GM18517 (cell line): ENCODE results near the gene ZNF644.
A peak's percentile ranks its signal among the peaks of the same experiment; 100 is the strongest.

ENCODE experiments used
- ATAC-seq: cut with Tn5 transposase; IDR thresholded peaks from one replicate; pipeline ENCODE4 v1.9.1; 2021; ENCODE audit warnings: mild to moderate bottlenecking, moderate library complexity; ENCODE audit not compliant: unreplicated experiment

Gene ZNF644

GRCh38 chr1:91022518-91022929, 689 bp upstream of the ZNF644 start:
- peak; percentile 3 for ATAC-seq

- ATAC-seq = peak; percentile 19
These were observed 709 bp downstream of the ZNF644 start for GRCh38 chr1:91020967-91021685.

DNA sequence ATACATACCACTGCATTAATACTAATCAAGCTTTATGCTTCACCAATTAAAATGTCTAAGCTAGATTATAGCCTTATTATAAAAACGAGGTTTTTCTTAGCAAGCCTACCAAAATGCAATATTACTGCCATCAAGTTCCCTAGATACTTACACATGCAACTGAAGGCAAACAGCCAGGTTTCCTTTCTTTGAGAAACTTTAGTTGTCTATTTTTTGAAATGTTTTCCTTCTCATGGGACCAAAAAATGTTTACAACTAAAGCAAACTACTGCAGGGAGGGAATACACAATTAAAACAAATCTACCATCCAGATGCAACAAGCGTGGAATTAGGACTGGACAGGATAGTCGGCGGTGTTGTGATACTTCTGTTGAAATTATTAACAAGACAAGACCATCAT, 1.3 kb downstream of the ZNF644 start:
- no peak for ATAC-seq

GRCh38 chr1:91018006-91018405, 3.8 kb downstream of the ZNF644 start:
- no peak for ATAC-seq

DNA sequence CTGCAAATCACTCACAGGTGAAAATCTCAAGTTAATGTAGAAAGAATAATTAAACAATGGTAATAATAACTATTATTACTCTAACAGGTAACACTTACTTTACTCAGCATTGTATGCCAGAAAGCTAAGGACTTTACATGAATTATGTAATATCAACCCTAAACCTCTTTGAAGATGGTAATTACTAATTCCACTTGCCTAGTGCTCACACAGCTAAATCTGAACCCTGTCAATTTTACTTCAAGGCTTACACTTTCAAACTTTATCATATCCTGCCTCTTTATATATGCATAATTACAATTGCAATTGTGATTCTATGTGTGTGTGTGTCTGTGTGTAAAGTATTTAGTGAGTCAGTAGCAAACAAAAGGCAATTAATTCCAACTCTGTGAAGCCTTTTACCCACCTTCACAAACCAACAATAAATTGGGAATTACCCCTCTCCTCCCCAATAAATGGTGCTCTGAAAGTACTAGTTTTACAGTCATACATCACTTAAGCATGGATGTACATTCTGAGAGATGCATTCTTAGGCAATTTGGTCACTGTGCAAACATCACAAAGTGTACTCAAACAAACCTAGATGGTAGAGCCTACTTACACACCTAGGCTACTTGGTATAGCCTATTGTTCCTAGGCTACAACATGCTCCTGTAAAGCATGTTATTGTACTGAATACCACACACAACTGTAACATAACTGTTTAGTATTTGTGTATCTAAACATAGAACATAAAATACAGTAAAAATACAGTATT, 5.9 kb downstream of the ZNF644 start:
- no peak for ATAC-seq

DNA sequence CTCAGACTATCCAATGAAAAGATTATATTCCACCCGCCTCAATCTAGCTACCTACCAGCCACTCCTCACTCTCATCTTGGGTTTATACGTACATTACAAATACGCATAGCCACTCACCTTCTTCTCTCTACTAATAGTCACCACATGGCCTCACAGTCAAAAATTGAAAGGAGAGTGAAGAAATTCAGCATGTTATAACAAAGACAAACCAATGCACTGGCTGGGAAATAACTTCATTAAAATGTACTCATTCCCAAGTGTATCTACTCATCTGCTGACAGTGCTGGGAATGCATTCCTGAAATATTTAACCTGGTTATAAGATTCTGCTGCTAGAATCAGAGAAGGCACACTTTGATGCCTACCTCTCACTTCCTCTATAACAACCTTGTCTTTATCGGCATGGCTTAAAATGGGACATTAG, 6.5 kb downstream of the ZNF644 start:
- ATAC-seq = no peak

GRCh38 chr1:91014475-91014874, 7.4 kb downstream of the ZNF644 start:
- no peak for ATAC-seq

DNA sequence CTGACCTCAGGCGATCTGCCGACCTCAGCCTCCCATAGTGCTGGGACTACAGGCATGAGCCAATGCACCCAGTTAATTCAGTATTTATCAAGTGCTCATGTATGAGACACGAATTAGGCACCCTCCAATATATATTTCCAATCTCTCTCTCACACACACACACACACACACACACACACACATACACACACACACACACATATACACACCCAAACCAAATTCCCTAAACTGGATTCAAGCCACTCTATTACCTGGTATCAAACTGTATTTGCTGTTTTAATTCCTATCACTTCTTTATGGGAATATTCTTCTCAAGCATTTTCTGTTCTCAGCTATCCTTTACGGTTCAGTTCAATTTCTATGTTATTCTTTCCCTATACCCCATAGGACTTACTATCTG, 8.5 kb downstream of the ZNF644 start:
- no peak for ATAC-seq

DNA sequence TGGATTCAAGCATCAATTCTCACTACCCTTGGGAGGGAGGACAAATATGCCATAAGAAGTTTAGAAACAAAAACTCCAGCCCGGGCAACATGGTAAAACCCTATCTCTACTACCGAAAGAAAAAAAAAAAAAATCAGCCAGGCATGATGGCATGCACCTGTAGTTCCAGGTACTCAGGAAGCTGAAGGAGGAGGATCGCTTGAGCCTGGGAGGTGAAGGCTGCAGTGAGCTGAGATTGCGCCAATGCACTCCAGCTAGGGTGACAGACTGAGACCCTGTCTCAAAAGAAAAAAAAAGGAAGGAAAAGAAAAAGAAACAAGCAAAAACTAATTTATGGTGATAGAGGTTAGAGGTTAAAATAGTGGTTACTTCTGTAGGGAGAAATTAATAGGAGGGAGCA, 9.6 kb downstream of the ZNF644 start:
- no peak for ATAC-seq

DNA sequence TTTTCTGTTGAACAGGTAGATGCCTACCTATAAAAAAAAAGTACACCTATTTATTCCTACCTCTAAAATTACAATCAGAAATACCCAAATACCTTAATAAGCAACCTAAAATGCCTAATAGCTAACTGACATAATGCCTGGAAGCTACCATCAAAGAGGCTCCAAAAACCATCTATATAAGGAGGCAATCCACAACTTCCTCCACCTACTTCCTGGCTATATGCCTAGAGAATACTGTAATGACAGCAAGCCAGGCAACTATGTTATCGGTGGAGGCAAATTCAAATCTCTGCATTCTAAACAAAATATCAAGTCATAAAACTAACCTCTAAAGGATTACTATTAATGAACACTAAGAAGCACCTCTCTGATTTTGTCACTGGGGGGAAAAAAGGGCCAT, 10.1 kb downstream of the ZNF644 start:
- no peak for ATAC-seq

DNA sequence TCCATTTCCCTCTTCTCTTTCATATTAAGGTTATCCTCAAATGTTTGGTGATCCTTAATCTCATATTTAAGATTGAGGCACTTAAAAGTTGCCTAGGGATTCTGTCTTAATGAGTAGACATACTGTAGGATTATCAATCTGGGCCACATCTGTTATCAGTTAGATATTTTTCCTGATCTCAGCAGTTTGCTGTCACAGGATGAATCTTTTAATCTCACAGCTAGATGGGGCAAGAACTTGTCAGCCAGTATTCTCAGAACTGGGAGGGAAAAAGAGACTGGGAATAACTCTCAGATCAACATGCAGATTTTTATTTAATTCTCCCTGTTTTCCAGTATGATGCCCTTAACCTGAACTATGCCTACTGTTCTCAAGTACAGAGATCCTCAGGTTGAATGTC, 14.0 kb downstream of the ZNF644 start:
- no peak for ATAC-seq

DNA sequence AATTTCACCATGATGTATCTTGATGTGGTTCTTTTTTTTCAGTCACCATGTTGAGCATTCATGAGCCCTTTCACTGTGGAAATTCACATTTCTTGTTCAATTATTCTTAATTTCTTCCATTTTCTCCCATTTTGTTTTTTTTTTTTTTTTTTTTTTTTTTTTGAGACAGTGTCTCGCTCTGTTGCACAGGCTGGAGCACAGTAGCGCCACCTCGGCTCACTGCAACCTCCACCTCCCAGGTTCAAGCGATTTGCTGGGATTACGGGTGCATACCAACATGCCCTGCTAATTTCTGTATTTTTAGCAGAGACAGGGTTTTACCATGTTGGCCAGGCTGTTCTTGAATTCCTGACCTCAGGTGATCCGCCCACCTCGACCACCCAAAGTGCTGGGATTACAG, 14.7 kb downstream of the ZNF644 start:
- ATAC-seq = no peak

DNA sequence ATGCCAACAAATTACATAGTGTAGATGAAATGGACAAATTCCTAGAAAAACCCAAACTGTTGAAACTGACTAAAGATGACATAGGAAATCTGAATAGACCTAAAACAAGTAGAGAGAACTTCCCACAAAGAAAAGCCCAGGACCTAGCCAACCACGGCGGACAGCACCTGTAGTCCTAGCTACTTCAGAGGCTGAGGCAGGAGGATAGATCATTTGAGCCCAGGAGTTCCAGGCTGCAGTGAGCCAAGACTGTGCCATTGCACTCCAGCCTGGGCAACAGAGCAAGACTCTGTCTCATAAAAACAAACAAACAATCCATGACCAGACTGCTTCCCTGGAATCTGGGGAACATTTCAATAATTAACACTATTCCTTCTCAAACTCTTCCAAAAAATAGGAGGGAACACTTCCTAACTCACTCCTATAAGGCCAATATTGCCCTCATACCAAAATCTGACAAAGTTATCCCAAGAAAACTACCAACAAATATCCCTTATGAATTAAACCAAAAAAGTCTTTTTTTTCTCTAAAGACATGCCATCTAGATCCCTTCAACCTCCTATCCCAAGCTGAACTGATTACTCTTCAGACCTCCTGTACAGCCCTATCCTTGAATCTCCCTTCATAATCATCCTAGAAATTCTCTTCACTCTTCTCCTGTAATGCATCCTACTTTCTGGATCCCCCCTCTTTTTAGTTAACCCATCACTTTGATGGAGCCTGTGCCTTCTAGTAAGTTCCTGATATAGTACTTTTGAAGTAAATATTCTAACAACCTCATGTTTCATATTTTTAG, 15.5 kb downstream of the ZNF644 start:
- ATAC-seq = no peak

GRCh38 chr1:91005285-91005684, 16.6 kb downstream of the ZNF644 start:
- no peak for ATAC-seq

GRCh38 chr1:91004145-91004544, 17.7 kb downstream of the ZNF644 start:
- no peak for ATAC-seq

- no peak for ATAC-seq
These were observed 25.0 kb downstream of the ZNF644 start for GRCh38 chr1:90996742-90997413.

- ATAC-seq = no peak
These were observed 26.4 kb downstream of the ZNF644 start for GRCh38 chr1:90995311-90995894.

DNA sequence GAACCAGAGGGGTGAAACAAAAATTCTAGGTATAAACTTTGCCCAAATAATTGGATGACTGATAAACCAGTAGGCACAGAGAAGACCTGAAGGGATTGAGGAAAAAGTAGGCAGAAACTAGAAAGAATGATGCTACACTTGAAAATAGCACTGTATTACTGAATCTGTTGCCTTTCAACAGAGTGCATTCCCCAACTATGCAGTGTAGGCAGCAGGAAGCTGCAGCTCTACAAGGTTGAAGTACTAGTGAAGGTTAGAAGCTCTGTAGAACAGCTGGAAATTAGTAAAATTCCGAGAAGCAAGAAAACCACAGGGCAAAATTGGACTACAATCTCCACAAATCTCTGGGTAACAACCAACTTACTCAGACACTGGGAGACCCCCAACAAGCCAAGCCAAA, 27.4 kb downstream of the ZNF644 start:
- no peak for ATAC-seq

- ATAC-seq = no peak
These were observed 28.6 kb downstream of the ZNF644 start for GRCh38 chr1:90993245-90993644.

GRCh38 chr1:90990779-90991178, 31.1 kb downstream of the ZNF644 start:
- ATAC-seq = no peak

DNA sequence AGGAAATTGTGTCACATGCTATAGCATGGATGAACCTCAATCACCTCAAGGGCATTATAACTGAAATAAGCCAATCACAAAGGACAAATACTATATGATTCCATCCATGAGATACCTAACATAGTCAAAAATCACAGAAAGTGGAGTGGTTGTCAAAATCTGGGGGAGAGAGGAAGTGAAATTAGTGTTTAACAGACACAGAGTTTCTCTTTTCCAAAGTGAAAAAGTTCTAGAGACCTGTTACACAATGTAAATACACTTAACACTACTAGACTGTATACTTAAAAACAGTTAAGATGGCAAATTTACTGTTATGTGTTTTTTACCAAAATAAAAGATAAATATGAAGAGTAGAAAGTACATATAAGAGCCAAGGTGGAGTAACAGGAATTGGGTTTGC, 31.8 kb downstream of the ZNF644 start:
- ATAC-seq = peak; percentile 60
